Spleen (tissue), 7 donors: ENCODE data around the gene PTPRN2.

Source experiments
- CTCF ChIP-seq, 11 experiments: fragments of 200-600 bp in 7 of 11; fragments of 450-650 bp in 4 of 11; sonication (generic) in 4 of 11; IDR thresholded peaks in 8 of 11; conservative IDR thresholded peaks in 3 of 11; 1 replicate in 7 of 11; 2 replicates in 4 of 11; pipeline versions ENCODE4 v1.4.0 to v1.8.0; 2016 to 2021; ENCODE audit warnings: antibody characterized with exemption in 11 of 11, inconsistent platforms in 4 of 11, mild to moderate bottlenecking in 1 of 11
- POLR2A ChIP-seq, 3 donors: fragments of 450-650 bp; IDR thresholded peaks; one replicate each; pipeline ENCODE4 v1.5.1; 2017; ENCODE audit warnings: antibody characterized with exemption in 3 of 3, mild to moderate bottlenecking in 1 of 3
- POLR2AphosphoS5 ChIP-seq, 3 donors: sonication (generic); formaldehyde crosslinking; IDR thresholded peaks; one replicate each; pipeline ENCODE4 v1.5.1; 2017; ENCODE audit warnings: antibody characterized with exemption in 3 of 3
- donor health status: DM: no; HTN: no; CAD: no; lungs with moderate emphysema.
- donor health status: DM: no; HTN: no; CAD: no.
- donor health status: DM: no; HTN: no; CAD: no.

GRCh38 chr7:158386866-158387545, 200.6 kb downstream of the PTPRN2 start:
- TF ChIP-seq CTCF (IDR thresholded peaks at IDR 0.05 in 8 of 11, conservative IDR thresholded peaks at IDR 0.05 in 3 of 11) = no peak
- no peak for TF ChIP-seq POLR2A (IDR thresholded peaks at IDR 0.05)
- TF ChIP-seq POLR2AphosphoS5 (IDR thresholded peaks at IDR 0.05) = no peak
